ENCODE data around the gene MRPS24.

- TF ChIP-seq POLR2AphosphoS5 (IDR thresholded peaks at IDR 0.05; ENCODE audit: low read depth, low read length) (no peak), POLR2A (IDR thresholded peaks at IDR 0.05; ENCODE audit: low read depth, low read length) (no peak), TAF1 (IDR thresholded peaks at IDR 0.05; ENCODE audit: low read depth, low read length) (no peak), POU2F2 (IDR thresholded peaks at IDR 0.05; ENCODE audit: low read depth, low read length) (no peak), SPI1 (IDR thresholded peaks at IDR 0.05; ENCODE audit: low read depth, low read length) (no peak)
These were observed 5.2 kb downstream of the MRPS24 start for GRCh38 chr7:43864126-43864525.
